Uterus (tissue), 2 donors: ENCODE results near the gene RBM6.
"Not testable (repeated sequence)": the region's sequence is repeated elsewhere in the genome, so short reads cannot be mapped to it uniquely, and the experiment has no call there.

Experiments used
- POLR2A ChIP-seq, 2 donors: fragments of 450-650 bp; IDR thresholded peaks; one replicate each; pipeline ENCODE4 v1.6.1; 2016; ENCODE audit warnings: antibody characterized with exemption in 2 of 2, mild to moderate bottlenecking in 1 of 2, moderate library complexity in 1 of 2
- TF ChIP-seq, protein P1 (sequence below), 4 experiments: fragments of 200-600 bp in 2 of 4; fragments of 450-650 bp in 2 of 4; sonication (generic) in 2 of 4; IDR thresholded peaks; one replicate each; pipeline ENCODE4 v1.5.1; 2016 to 2019; ENCODE audit warnings: antibody characterized with exemption in 4 of 4, mild to moderate bottlenecking in 2 of 4, moderate library complexity in 1 of 4

DNA sequence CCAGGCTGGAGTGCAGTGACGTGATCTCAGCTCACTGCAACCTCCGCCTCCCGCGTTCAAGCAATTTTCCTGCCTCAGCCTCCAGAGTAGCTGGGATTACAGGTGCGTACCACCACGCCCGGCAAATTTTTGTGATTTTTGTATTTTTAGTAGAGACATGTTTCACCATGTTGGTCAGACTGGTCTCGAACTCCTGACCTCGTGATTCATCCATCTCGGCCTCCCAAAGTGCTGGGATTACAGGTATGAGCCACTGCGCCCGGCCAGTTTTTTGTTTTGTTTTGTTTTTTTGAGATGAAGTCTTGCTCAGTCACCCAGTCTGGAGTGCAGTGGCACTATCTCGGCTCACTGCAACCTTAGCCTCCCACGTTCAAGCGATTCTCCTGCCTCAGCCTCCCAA lies 7.7 kb upstream of the RBM6 start:
- TF ChIP-seq, protein P1, sequence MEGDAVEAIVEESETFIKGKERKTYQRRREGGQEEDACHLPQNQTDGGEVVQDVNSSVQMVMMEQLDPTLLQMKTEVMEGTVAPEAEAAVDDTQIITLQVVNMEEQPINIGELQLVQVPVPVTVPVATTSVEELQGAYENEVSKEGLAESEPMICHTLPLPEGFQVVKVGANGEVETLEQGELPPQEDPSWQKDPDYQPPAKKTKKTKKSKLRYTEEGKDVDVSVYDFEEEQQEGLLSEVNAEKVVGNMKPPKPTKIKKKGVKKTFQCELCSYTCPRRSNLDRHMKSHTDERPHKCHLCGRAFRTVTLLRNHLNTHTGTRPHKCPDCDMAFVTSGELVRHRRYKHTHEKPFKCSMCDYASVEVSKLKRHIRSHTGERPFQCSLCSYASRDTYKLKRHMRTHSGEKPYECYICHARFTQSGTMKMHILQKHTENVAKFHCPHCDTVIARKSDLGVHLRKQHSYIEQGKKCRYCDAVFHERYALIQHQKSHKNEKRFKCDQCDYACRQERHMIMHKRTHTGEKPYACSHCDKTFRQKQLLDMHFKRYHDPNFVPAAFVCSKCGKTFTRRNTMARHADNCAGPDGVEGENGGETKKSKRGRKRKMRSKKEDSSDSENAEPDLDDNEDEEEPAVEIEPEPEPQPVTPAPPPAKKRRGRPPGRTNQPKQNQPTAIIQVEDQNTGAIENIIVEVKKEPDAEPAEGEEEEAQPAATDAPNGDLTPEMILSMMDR (IDR thresholded peaks at IDR 0.05) = not testable (repeated sequence)
- TF ChIP-seq POLR2A (IDR thresholded peaks at IDR 0.05) = not testable (repeated sequence)
